ENCODE measurements around the gene CASK. TPM values are rescaled to one million over a fixed set of nuclear protein-coding genes. Genes with fewer than 3 reads are reported as not detected.

Gene CASK
- total and polyA plus RNA-seq, 2 of the 13 experiments (the other 11 are each of a cell fraction or from before 2014, with no cell fraction given), result 14.5 to 16.0 TPM

- Histone ChIP-seq H3K4me1 (ENCODE audit: insufficient read depth, low read length) (no peaks in the 10 kb centered on the region), H3K27ac (ENCODE audit: extremely low read length, insufficient read depth, low read length) (no peak overlapping the region), H3K36me3 (replicated peaks in 1 of 2; ENCODE audit: control insufficient read depth in 1 of 2, insufficient read depth in 2 of 2, low read length in 2 of 2) (no peaks in the 10 kb centered on the region; a peak in 1 of 5 replicates), H3K9me3 (ENCODE audit: low read length) (no peaks in the 10 kb centered on the region), H3K4me2 (ENCODE audit: low read depth, low read length) (no peak overlapping the region), H2AFZ (ENCODE audit: low read length) (no peak overlapping the region), H3K4me3 (replicated peaks in 1 of 3; ENCODE audit: insufficient read depth in 1 of 3, low read depth in 2 of 3, low read length in 3 of 3) (no peak overlapping the region), H3K27me3 (ENCODE audit: control insufficient read depth in 1 of 2, insufficient read depth in 2 of 2, low read length in 2 of 2) (no peaks in the 10 kb centered on the region), H3K79me2 (ENCODE audit: insufficient read depth, low read length) (no peaks in the 10 kb centered on the region), H4K20me1 (ENCODE audit: insufficient read depth, low read length) (no peaks in the 10 kb centered on the region), H3K9ac (ENCODE audit: insufficient read depth, low read depth, low read length) (no peak overlapping the region)
- TF ChIP-seq ZNF260 (CRISPR knock-in tag; IDR thresholded peaks at IDR 0.05; ENCODE audit: borderline replicate concordance, low read depth) (no peak), TFAP4 (IDR thresholded peaks at IDR 0.05; ENCODE audit: borderline replicate concordance, low read depth) (no peak), ZNF335 (CRISPR knock-in tag; IDR thresholded peaks at IDR 0.05) (no peak), ZNF24 (IDR thresholded peaks at IDR 0.05) (no peak), DRAP1 (CRISPR knock-in tag; IDR thresholded peaks at IDR 0.05) (no peak), THAP7 (CRISPR knock-in tag; IDR thresholded peaks at IDR 0.05) (no peak), ZNF670 (CRISPR knock-in tag; IDR thresholded peaks at IDR 0.05; ENCODE audit: borderline replicate concordance) (no peak), CERS6 (CRISPR knock-in tag; IDR thresholded peaks at IDR 0.05) (no peak), ZNF34 (CRISPR knock-in tag; IDR thresholded peaks at IDR 0.05; ENCODE audit: borderline replicate concordance) (no peak), TBL1XR1 (IDR thresholded peaks at IDR 0.05; ENCODE audit: borderline replicate concordance, low read length, partially characterized antibody) (no peak), BORCS8-MEF2B (CRISPR knock-in tag; IDR thresholded peaks at IDR 0.05) (no peak), ZNF235 (CRISPR knock-in tag; IDR thresholded peaks at IDR 0.05; ENCODE audit: borderline replicate concordance) (no peak), SOX13 (IDR thresholded peaks at IDR 0.05) (no peak), SOX13 (CRISPR knock-in tag; conservative IDR thresholded peaks at IDR 0.05 in 1 of 2, IDR thresholded peaks at IDR 0.05 in 1 of 2) (no peak), ZNF563 (CRISPR knock-in tag; IDR thresholded peaks at IDR 0.05) (no peak), SRY (CRISPR knock-in tag; IDR thresholded peaks at IDR 0.05) (no peak)
- in situ Hi-C loops (cut with HindIII; ENCODE audit: extremely low pct_ligation_motif_present, low pct_unique_long_range_greater_than_20kb) (no loop called here), intact Hi-C loops (cut with micrococcal nuclease; ENCODE audit: unreplicated experiment) (no loop called here)
- ChIA-PET POLR2A (no interaction called here), CTCF (ENCODE audit: low intra/inter-chr PET ratio, low total read pairs) (no interaction called here)
- no TSS peak for BruUV-seq (replicated peaks)
- ATAC-seq (no peak), DNase-seq (ENCODE audit: low spot score) (no peak), FAIRE-seq (no peak)
- WGBS (ENCODE audit: low lambda C conversion rate), result 99% methylated on average over 9 of the region's 11 CpGs
Observed at GRCh38 chrX:41529221-41529620, 394.1 kb downstream of the CASK start.

All from HepG2 (cell line).